Progenitor cell of endocrine pancreas (in vitro differentiated cells): ENCODE results near the gene ANXA3. TPM values are rescaled to one million over a fixed set of nuclear protein-coding genes. Genes with fewer than 3 reads are reported as not detected.
A peak's percentile ranks its signal among the peaks of the same experiment; 100 is the strongest.

ENCODE experiments used
- DNase-seq: peaks from one replicate; pipeline ENCODE4 v3.0.0; 2021; ENCODE audit warnings: low spot score; ENCODE audit not compliant: unreplicated experiment
- H3K27ac Mint-ChIP-seq: 2 replicates; pipeline ENCODE4 v1.8.0; 2021; ENCODE audit warnings: mild to moderate bottlenecking, moderate library complexity, mixed read lengths
- H3K27me3 Mint-ChIP-seq: 2 replicates; pipeline ENCODE4 v1.8.0; 2021; ENCODE audit warnings: mixed read lengths
- H3K36me3 Mint-ChIP-seq: 2 replicates; pipeline ENCODE4 v1.8.0; 2022; ENCODE audit warnings: mixed read lengths; ENCODE audit not compliant: insufficient read depth
- H3K4me1 Mint-ChIP-seq: 2 replicates; pipeline ENCODE4 v1.8.0; 2021; ENCODE audit warnings: low read depth, mixed read lengths
- H3K4me3 Mint-ChIP-seq: 2 replicates; pipeline ENCODE4 v1.8.0; 2021; ENCODE audit warnings: low read depth, mild to moderate bottlenecking, moderate library complexity, mixed read lengths
- H3K9me3 Mint-ChIP-seq: 2 replicates; pipeline ENCODE4 v1.8.0; 2021; ENCODE audit warnings: low read depth, mixed read lengths
- total RNA-seq: library from RNA; stranded (reverse); gene quantifications from 2 replicates; pipeline ENCODE4 v1.2.1, GENCODE V29; 2021
- TF ChIP-seq, protein P1 (sequence below): fragments of 200-600 bp; sonication (generic); IDR thresholded peaks from one replicate; pipeline ENCODE4 v1.5.0; 2021; ENCODE audit warnings: antibody characterized with exemption, mild to moderate bottlenecking; ENCODE audit not compliant: unreplicated experiment

Gene ANXA3
- total RNA-seq, 1 donor from 2014 or later: 108 TPM

DNA sequence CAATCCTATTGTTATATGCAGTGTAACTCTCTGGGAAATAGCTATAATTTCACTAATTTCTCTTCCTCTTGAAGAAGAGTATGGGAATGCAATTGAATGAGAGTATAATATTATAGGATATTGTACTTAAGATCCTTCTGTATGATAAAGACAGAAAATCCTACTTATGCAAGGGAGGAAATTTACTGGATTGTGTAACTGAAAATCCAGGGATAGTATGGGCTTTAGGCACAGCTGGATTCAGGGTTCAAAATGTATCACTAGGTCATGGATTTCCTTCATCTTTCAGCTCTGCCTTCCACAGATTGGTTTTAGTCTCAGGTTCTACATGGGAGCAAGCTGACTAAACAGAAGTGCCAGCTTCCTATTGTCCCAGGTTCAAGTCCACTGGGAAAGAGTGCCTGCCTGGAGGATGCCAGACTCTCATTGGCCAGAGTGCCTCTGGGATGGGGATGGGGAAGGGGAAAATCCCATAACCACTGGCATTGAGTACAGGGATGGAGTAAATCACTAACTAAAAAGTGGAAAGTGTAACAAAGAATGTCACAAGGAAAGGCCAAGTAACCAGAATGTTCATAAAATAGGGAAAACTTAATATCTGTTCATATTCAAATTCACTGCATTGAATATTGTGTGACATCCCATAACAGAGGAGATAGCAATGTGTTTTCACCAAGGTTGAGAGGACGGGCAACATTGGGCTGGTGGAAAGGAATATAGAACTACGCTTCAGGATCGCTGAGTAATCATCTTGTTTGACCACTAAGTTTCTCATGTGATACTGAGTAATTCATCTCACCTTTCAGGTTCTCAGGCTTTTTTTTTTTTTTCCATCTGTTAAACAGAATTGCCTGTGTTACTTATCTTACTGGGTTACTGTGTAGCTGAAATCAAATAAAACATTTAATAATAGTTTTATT is 75.7 kb downstream of the ANXA3 start:
- Mint-ChIP-seq H3K36me3 (no peaks in the 10 kb centered on the region), H3K27me3 (no peaks in the 10 kb centered on the region), H3K4me3 (peak overlapping the region; percentile 6), H3K27ac (peak overlapping the region; percentile 93), H3K9me3 (no peaks in the 10 kb centered on the region), H3K4me1 (peaks cover 42% of the 10 kb centered on the region)
- TF ChIP-seq, protein P1, sequence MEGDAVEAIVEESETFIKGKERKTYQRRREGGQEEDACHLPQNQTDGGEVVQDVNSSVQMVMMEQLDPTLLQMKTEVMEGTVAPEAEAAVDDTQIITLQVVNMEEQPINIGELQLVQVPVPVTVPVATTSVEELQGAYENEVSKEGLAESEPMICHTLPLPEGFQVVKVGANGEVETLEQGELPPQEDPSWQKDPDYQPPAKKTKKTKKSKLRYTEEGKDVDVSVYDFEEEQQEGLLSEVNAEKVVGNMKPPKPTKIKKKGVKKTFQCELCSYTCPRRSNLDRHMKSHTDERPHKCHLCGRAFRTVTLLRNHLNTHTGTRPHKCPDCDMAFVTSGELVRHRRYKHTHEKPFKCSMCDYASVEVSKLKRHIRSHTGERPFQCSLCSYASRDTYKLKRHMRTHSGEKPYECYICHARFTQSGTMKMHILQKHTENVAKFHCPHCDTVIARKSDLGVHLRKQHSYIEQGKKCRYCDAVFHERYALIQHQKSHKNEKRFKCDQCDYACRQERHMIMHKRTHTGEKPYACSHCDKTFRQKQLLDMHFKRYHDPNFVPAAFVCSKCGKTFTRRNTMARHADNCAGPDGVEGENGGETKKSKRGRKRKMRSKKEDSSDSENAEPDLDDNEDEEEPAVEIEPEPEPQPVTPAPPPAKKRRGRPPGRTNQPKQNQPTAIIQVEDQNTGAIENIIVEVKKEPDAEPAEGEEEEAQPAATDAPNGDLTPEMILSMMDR: no peak
- DNase-seq: no peak

DNA sequence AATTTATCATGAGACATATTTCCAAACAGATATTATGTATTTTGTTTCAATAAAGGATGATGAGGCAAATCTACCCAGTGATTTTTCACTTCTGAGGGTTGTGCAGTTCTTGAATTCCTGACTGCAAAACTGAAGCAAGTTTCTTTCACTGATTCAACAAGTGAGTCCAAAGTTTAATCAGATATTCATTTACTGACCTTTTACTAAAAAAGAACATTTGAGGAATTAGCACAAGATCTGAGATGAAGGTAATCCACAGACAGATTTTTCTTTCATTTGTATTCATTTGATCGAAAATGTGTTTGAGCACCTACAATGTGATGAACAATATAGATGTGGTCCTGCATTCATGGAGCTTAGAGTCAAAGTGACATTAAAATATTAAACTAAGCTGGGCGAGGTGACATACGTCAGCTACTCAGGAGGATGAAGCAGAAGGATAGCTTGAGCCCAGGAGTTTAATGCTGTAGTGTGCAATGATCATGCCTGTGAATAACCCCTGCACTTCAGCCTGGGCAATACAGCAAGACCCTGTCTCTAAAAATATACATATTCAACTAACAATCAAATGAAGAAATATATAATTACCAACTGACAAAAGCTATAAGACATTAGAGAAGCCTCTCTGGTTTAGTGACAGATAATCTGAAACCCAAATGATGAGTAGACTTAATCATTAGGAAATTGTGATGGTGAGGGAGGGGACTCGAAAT is 76.6 kb downstream of the ANXA3 start:
- H3K27ac Mint-ChIP-seq: no peak overlapping the region
- DNase-seq: no peak
- TF ChIP-seq, protein P1: no peak
- peaks cover 36% of the 10 kb centered on the region for H3K4me1 Mint-ChIP-seq
- H3K4me3 Mint-ChIP-seq: no peak overlapping the region
- no peaks in the 10 kb centered on the region for H3K36me3 Mint-ChIP-seq
- no peaks in the 10 kb centered on the region for H3K9me3 Mint-ChIP-seq
- no peaks in the 10 kb centered on the region for H3K27me3 Mint-ChIP-seq

DNA sequence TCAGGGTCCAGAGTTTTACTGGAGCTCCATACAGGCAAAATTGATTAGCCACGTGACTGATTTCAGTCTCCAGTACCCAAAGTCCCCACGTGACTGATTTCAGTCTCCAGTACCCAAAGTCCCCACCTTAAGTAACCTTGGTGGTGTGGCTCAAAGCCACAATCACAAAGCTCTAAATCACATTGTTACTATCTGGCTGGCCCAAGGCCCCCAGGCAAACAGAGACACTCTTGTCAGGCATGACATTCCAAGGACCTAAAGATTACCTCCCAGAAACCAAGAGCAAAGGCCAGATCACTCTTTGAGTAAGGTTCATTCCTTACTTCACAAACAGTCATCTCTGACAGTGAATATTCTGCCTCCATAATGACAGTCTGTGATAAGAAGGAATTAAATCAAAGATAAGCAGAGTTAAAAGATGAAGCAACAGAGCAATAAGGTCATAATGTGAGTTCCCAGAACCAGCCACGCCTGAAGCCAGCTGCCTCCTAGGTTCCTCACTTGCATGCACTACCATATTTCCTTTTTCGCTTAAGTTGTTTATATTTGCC is 78.5 kb downstream of the ANXA3 start:
- DNase-seq: no peak
- Mint-ChIP-seq H3K27ac (peak overlapping the region; percentile 9), H3K4me1 (peaks cover 33% of the 10 kb centered on the region), H3K27me3 (no peaks in the 10 kb centered on the region), H3K4me3 (no peak overlapping the region), H3K9me3 (peaks cover 3% of the 10 kb centered on the region), H3K36me3 (no peaks in the 10 kb centered on the region)
- TF ChIP-seq, protein P1: no peak

DNA sequence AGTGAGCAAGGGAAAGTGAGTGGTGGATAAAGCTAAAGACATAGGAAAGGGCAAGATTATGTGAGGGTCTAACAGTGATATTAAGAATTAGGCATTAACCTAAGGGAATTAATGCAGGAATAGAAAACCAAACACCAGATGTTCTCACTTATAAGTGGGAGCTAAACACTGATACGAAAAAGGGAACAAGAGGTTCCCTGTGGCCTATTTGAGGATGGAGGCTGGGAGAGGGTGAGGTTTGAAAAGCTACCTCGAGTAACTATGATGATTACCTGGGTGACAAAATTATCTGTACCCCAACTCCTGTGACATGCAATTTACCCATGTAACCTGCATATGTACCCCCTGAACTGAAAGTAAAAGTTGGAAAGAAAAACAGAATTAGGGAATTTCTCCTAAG is 79.0 kb downstream of the ANXA3 start:
- TF ChIP-seq, protein P1: no peak
- no peak for DNase-seq
- no peak overlapping the region for H3K27ac Mint-ChIP-seq
- peaks cover 33% of the 10 kb centered on the region for H3K4me1 Mint-ChIP-seq
- no peak overlapping the region for H3K4me3 Mint-ChIP-seq
- H3K9me3 Mint-ChIP-seq: peaks cover 4% of the 10 kb centered on the region
- H3K27me3 Mint-ChIP-seq: no peaks in the 10 kb centered on the region
- no peaks in the 10 kb centered on the region for H3K36me3 Mint-ChIP-seq

DNA sequence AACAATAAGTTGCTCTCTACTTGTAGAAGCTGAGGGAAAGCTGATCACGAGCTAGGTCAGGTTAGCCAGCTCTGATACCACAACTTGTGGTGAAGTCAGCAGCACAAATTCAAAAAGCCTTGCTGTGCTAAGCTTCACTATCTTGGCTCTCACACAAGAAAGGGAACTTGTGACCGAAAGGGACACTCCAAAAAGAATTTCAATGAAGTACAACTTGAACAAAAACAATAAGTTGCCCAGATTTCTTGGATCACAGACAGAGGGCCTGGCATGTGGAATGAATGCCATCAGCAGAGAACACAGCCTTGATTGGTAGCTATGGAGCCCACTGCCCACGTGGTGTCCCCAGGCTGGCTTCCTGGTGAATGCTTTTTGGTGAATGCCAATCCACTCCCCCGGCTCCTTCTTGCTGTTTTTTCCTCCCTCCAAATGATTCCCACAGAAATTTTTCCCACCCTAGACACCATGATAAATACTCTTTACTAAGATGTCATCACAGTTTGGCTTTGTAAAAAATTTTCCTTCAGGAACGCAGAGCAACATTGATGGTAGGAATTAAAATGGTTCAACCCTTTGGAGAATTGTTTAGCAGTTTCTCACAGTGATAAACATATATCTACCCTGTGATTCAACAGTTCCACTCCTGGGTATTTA is 82.6 kb downstream of the ANXA3 start:
- Mint-ChIP-seq H3K36me3 (no peaks in the 10 kb centered on the region), H3K27me3 (no peaks in the 10 kb centered on the region), H3K4me3 (no peak overlapping the region)

More for the DNA sequence above, 82.6 kb downstream of the ANXA3 start:
- TF ChIP-seq, protein P1: no peak
- H3K27ac Mint-ChIP-seq: no peak overlapping the region
- no peak for DNase-seq
- H3K9me3 Mint-ChIP-seq: peaks cover 4% of the 10 kb centered on the region
- H3K4me1 Mint-ChIP-seq: peaks cover 11% of the 10 kb centered on the region
